HS-27A (cell line): ENCODE data around the gene HOTAIR.

Experiments
- DNase-seq: peaks from one replicate; pipeline ENCODE4 v3.0.0-alpha.2; 2012; ENCODE audit warnings: low read depth, missing footprints

Gene HOTAIR

DNA sequence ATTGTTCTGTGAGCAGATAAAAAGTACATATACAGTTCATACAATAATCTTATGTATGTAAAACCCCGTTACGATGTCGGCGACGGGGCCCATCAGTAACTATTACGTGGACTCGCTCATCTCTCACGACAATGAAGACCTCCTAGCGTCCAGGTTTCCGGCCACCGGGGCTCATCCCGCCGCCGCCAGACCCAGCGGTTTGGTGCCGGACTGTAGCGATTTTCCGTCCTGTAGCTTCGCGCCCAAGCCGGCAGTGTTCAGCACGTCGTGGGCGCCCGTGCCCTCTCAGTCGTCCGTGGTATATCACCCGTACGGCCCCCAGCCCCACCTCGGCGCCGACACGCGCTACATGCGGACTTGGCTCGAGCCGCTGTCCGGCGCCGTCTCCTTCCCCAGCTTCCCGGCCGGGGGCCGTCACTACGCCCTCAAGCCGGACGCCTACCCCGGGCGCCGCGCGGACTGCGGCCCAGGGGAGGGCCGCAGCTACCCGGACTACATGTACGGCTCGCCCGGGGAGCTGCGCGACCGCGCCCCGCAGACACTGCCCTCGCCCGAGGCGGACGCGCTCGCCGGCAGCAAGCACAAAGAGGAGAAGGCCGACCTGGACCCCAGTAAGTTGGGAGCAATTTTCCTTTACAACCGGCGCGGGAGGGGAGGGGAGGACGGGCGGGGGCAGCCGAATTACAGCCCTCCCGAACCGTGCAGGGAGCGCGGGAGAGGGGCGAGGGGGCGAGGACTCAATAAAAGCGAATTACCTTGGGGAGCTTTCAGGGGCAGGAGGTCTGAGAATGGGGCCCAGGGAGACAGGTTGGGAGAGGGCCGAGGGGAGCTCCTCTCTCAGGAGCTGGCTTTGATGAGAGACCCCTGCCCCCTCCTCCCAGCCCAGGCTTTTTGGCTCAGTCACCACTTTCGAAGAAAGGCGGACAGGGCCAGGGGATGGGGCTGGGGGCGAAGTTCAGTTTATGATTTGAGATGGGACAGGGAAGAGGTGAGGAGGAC lies 25.7 kb upstream of the HOTAIR start, which contains the start of gene HOXC9:
Gene HOXC9, plus strand, starts transcription at position 46 of the 999 bp plus-strand sequence. Its CDS starts 28 bp downstream, at position 74.
- no peak for DNase-seq

DNA sequence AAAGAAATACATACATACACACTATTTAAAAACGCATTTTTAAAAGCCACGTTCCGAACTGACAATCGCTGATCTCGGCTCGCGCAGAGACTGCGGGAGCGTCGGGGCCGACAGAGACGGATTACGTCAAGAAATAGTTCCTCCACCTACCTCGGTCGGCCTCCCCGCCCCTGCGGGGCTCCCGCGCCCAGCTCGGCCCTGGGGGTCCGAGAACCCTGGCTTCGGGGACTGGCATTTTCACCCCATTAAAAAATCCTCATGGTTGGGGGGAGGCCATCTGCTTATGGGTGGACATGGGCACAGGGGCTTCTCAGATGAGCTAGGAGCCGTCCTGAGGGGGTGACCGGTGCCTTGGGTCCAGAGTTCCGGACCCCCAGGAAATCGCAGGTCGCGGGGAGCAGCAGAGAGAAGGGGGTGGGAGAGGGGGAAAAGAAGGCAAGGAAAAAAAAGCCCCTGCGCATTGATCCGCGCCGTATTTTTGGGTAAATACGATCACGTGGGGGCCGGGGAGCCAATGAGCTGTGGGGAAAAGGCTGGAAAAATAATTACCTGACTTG lies 24.9 kb upstream of the HOTAIR start:
- DNase-seq: peak; percentile 59

DNA sequence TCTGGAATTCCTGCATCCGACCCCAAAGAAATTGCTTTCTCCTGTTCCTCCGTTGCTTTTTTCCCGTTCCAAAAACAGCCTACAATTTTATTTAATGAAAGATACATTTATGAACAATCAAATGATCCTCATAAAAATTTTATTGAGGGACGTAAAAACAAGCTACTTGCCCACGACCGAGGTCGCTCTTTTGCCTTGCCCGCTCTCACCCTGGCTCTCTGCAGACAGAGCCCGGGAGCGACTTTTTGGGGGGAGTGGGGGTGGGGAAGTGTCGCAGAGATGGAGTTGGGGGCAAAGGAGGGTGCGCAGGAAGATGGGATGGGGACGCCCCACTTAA lies 24.1 kb upstream of the HOTAIR start:
- no peak for DNase-seq

DNA sequence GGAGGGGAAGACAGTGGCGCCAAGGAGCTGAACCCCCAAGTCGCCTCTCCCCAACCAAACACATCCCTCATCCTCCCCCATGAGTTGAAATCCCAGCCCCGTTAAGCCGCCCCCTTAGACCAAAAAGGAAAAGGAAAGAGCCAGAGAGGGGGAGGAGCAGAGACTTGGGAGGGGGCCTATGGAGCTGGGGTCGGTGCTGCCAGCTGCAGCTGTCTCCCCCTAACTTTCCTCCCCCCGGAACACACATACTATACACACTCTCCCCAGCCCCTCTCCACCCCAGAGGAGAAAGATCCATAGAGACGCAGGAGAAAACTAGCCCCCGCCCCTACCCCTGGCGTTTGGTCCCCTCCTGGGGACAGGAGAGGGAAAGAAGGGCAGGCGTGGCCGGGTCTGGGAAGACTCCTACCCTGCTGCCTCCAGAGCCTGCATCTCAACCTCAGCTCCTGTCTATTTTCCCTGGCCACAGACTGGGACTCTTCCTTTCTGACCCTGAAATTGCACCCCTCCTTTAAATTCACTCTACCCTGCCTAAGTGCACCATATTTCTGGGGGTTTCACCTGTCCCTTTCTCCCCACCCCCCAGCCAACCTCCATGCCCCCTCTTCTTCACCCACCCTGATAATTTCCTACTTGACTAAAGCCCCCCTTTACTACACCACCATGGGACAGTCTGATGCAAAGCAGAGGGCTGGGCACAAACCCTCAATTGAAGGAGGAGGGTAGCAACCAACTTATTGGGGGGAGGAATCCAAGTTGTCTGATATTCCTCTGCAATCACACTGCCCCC lies 23.6 kb upstream of the HOTAIR start:
- DNase-seq: no peak

DNA sequence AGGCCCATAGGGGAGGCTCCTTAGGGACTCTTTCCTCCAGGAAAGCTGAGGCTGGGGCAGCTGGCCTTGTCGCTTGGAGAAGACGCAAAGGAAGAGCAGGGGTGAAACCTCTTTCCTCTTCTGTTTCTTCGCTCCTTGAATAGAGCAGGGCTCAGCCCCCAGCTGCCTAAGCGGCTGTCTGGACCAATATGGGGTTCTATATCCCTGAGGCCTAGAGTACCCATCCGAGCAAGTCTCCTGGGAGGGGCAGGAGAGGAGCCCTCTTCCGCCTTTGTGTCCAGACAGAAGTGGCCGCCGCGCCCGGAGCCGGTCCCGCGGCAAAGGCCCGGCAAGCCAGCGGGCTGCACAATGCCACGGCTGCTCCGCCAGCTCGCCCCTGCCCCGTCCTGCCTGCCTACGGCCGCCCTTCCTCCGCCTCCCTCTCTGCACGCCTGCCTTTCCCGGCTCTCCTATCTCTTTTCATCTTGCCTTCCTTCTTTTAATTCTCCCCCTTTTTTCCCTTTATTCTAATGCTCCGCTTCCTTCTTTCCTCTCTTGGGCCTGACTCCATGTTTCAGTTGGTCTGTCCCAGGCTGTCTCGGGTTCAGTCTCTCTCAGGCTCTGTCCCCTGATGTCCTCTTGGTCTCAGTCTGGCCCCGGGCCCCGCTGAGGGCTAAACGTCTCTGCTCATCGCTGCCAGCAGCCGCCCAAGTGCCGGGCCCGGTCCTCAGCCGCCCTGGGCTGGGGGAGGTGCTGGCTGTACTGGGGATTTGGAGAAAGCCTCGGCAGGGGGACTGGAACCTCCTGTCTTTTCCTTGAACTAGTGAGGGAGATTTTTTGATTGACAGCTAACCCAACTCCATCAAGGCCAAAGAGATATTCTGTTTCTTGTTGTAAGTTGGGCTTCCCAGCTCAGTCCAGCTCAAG lies 22.7 kb upstream of the HOTAIR start:
- no peak for DNase-seq

DNA sequence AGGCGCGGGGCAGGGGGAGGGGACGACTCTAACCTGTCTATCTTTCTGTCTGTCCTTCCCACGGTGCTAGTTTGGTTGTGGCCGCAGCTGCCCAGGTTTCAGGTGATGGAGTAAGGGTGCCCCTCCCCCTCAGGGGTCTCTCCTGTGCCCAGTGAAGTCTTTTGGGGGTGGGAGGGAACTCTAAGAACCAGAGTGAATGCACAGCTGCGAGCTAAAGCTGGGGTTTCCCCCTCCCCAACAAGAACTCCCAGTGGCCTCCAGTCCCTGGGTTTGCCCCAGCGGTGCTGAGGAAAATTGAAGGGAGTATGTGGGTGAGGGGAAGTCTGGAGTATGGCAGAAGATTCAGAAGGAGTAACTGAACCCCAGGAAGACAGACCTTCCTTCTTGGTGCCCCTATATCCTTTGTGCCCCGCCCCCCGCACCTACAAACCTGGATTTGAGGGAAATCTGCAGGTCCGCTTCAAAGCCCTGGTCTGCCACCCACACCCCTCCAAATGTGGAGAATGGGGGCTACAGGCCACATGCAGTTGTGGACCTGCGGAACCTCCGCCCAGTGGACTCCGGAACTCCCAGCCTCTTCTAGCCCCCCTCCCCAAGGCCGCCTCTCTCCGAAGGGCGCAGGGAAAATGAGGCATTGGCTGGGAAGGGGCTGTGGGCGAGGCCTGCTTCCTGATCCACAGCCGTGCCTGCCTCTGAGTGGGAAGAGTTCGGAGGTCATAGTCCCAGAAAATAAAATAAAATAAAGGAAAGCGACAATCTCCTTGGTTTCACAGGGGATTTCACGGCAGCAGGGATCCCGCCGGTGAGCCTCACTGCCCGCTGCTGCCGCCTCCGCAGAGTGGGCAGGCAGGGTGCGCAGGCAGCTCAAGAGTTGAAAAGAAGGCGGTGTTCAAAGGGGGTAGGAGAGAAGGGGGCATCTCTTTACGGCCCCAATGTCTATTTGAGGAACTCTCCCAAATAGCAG lies 21.8 kb upstream of the HOTAIR start:
- DNase-seq: no peak

DNA sequence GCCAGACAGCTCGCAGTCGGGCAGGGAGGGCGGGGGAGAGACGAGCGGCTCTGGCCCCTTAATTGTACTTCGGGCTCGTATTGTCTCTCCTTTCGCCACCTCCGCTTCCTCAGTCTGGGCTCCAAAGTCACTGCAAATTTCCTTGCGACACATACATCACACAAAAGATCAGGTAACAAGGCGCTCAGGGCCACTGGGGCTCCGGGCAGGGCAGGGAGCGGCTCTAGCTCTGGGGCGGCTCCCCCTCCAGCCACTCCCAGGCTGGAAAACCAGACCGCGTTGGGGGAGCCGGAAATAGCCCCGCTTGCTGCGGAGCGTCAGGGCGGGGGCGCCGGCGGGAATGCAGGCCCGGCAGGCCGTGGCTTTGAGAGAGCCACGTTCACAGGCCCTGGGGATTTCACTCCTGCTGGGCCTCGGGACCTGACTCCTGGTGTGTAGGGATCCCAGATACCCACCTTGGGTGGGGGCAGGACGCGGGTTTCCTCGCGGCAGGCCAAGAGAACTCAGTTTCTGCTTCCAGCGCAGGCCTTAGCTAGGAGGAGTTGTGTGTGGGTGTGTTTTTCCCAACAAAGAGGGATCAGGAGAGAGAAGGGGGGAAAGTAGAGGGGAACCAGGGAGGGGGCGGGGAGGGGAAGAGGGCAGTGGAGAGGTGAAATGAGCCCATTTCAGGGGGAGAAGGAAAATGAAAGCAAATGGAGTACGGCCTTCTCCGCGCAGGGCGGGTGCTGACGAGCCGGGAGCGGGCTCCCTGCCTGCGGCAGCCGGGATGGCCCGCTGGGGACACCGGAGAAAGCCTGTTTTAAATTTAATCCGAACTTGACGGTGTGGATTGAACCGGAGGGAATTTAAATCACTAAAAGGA lies 20.9 kb upstream of the HOTAIR start:
- peak; percentile 58 for DNase-seq

DNA sequence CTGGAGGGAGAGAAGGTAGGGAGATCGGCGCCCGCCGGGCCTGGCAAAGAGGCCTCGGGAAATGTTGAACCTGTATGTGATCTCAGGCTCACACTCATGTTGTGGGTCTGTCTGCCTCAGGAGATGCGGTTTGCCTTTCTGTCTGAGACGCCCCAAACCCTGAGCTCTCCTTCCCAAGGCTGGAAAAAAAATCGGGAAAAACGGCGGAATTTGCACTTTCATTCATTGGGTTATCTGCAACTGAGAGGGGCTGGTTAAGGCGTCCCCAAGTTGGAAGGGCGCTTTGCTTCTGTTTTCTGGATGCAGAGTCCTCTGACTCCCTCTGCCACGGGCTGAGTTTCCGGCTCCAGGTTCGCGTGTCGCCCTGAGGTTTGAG lies 20.2 kb upstream of the HOTAIR start:
- DNase-seq: peak; percentile 42

DNA sequence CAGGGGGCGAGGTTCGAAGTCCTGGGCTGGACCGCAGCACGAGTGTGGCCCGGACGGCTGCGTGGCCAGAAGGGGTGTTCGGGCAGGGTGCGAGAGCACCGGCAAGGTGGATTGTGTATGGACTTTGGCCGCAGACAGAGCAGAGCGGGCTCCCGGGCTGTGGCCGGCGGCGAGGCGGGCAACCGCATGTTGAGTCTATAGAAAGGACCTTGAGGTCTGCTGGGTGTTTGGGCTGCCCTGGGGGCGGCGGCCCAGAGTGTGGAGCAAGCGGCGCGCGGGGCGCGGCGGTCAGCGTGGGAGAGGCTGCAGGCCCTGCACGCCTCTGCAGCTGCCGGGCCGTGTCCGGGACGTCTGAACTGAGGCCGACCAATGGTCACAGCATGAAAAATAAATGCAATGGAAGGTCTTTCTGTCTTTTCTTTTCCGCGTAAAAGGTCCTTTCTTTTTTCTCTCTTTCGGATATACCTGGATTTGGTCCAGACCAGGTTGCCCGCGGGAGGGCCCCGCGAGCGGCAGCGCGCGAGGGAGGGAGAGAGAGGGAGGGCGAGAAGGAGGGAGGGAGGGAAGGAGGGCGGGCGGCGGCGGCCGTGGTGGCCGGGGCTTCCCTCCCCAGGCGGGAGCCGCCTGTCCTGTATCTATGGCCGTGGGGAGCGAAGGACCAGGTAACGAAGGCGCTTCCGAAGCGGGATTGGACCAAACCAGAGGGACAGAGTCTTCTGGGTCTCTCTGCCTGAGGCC lies 19.7 kb upstream of the HOTAIR start:
- no peak for DNase-seq

DNA sequence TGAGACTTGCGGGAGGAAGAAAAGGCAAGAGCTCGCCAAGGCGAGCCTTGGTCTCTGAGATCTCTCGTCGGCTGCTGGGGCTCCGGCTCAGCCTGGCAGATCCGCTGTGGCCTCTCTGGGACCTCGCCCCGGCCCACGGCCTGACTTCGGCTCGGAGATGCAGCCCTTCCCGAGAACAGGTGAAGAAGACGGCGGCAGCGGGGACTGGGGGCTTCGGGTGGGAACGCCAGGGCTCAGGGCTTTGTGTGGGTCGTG lies 19.2 kb upstream of the HOTAIR start:
- no peak for DNase-seq

DNA sequence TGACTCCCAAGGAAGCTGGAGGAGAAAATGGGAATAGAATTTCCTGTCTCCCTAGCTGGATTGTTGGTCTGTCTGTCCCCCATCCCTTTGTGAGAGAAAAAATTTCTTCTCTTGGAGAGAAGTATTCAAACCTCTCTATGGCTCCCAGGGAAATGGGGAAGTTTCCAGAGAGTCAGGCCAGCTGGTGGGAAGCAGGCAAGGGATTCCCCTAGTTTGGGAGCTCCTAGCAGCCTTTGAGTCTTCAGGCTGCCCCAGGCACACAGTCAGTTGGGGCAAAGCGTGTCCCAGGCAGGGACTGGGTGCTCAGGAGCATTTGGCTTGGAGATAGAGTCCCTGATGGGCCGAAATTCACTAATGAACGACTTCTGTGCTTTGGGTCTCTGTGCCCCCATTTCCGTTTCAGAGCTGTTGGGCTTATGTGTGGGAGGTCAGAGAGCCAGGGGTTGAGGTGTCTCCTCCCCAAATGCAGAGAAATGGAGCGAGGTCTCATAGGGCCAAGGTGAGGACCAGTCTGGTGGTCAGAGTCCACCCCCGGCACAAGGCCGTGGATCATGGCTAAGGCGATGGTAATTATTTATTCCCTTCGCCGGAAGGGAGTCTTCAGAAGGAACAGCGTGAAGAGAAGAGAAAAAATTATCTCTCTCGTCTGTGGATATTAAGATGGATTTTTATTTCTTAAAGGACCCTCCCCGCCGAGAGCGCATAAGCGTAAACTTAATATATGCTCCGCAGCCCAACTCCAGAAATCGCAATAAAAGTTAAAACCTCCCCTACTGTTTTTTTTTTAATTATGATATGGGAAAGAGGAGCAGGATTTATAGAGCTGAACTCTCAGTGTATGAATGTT lies 18.6 kb upstream of the HOTAIR start:
- no peak for DNase-seq

DNA sequence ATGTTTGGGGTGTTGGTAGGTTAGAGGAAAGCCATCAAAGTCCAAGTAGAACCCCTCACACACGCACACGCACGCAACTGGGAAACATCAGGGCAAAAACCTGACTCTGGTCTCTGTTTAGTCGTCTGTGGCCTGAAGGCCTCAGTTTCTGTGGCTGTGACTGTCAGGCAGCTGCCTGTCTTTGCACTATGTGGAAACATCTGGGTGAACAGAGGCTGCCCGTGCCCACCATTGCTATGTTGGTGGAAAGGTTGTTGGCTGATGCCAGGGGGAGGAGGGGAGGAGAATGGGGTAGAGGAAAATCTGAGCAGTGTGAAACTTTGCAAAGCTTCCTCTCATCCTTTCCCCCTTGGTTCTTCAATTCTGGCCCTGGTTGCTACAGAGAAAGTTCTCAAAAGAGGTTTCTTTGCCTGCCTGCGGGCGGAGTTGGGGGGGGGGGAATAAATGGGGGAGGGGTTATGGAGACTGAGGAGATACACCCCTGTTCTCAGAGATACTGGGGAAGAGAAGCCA lies 17.7 kb upstream of the HOTAIR start:
- DNase-seq: no peak

DNA sequence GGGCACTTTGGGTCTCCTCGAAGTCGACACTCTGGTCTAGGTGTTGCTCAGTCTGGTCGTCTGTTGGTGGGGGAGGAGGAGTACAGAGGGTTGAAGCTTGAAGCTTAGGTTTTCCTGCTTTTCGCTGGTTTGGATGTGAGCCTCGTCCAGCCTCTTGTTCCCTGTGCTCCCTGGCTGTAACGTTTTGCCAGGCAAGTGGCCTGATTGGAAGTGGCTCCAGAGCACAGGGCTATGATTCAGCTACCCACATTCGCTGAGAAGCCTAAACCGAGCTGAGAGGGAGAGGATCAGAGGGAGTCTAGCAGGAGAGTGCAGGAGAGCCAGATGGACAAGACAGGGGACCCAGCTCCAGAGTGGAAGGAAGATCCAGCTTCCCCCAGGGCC lies 16.3 kb upstream of the HOTAIR start:
- DNase-seq: no peak

DNA sequence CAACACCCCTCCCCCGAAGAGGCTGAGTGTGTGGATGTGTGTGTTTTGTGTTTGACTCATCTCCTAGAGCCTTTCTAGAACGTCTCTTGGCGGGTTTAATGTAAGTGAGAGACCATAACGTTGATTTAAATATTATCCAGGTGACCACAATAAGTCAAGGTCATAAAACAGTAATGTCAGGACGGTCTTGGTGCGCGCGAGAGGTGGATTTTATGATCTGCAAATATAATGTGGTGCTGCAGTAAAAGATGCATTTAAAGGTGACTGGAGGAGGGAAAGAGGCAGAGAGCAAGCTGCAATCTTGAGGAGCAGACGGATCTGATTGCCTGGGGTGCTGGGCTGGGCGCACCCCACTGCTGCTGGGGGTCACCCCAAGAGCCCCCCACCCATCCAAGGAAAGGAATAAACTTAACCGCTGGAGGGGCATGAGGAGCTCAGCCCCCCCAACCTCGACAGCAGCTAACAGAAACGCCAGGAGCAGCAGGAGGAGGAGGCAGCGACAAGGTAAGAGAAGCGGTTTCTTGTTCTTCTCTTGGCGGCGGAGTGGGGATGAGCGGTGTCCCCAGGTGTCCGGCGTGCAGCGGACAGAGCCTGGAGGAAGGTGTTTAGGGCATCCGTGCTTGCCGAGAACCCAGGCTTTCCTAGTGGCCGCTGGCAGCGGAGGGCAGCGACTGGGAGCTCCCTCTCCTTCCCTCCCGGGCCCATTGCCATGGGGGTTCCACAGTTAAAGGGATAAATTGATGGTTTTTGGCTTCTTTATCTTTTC lies 15.7 kb upstream of the HOTAIR start:
- no peak for DNase-seq

DNA sequence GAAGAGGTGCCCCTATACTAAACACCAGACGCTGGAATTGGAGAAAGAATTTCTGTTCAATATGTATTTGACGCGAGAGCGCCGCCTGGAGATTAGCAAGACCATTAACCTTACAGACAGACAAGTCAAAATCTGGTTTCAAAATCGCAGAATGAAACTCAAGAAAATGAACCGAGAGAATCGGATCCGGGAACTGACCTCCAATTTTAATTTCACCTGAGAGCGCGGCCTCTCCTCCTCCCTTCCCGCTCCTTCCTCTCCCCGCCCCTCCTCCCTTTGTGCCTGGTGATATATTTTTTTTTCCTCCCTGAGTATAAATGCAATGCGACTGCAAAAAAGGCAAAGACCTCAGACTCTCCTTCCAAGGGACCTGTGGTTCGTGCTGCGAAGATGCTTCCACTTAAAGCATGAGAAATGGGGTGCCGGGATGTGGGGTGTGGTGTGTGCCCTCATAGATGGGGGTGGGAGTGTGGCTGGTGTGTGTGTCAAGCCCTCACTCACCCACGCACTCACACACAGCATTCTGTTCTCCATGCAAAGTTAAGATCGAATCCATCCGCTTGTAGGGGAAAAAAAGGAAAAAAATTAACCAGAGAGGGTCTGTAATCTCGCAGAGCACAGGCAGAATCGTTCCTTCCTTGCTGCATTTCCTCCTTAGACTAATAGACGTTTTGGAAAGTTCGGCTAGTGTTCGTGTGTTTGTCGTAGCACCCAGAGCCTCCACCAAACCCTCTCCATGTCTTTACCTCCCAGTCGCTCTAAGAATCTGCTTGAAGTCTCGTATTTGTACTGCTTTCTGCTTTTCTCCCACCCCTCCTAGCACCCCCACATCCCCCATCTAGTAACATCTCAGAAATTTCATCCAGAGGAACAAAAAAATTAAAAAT lies 14.7 kb upstream of the HOTAIR start:
- DNase-seq: no peak

DNA sequence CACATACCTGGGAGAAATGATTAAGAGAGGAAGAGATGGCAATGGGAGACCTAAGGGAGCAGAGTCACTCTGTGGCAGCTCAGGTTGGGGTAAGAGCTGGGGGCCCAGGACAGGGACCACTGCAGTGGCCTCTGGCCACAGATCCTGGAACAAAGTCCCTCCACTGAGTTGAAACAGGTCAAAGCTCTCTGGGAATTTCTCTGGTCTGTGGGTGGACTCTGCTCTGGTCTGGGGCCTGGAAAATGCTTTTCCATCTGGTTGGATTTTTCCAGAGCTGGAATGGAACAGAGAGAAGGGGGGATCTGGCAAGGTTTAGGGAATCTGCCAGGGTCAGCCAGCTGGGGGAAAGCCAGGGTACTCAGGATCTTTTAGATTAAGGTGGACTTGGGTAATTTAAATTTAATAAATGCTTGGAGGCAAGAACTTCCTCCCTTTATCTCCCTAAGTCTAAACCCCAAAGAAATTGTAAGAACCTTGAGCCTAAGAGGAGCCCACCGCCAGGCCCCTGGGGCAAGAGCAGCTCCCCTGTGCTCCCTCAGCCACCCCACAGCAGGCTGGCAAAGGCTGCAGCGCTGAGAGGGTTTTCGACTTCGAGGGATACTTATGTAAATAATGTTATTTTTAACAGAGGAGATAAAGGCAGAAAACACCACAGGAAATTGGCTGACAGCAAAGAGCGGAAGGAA lies 13.9 kb upstream of the HOTAIR start:
- no peak for DNase-seq
